ENCODE data around the gene FSTL1. TPM values are rescaled to one million over a fixed set of nuclear protein-coding genes. Genes with fewer than 3 reads are reported as not detected.
A peak's percentile ranks its signal among the peaks of the same experiment; 100 is the strongest.

Gene FSTL1
- total RNA-seq, 2 donors from 2014 or later: 212 to 265 TPM

DNA sequence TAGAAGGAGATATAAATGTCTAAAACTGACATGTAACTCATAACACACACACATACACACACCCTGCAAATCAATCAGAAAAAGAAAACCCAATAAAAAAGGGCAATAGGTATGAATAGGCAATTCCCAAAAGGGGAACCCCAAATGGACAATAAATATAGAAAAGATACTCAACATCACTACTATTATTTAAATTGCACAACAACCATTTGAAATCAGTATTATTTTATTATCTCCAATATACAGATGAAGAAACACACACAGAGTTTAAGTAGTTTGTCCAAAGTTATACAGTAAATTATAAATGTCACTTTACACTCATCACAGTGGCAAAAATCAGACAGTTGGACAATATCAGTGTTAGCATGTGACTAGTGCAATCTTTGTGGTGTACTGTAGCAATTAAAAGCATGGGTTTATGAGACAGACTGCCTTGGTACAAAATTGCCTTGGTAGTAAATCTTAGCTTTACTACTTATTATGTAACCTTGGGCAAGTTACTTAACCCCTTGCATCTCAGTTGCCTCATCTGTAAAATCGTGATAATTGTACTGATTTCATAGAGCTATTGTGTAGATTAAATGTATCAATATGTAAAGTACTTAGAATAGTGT, 3.4 kb upstream of the FSTL1 start:
- H3K4me3 ChIP-seq: no peak overlapping the region
- no peak for DNase-seq (ENCODE audit: low spot score)
- H3K27me3 ChIP-seq (replicated peaks; ENCODE audit: insufficient read depth): no peaks in the 10 kb centered on the region
- no peak overlapping the region for H3K27ac ChIP-seq
- no peaks in the 10 kb centered on the region for H3K36me3 ChIP-seq
- intact Hi-C loops (cut with DNase I): no loop called here
- 53% methylated on average over 1 of the region's 1 CpG for WGBS
- TF ChIP-seq POLR2AphosphoS5 (IDR thresholded peaks at IDR 0.05) (no peak), POLR2A (IDR thresholded peaks at IDR 0.05) (no peak)
- TF ChIP-seq, protein P1, sequence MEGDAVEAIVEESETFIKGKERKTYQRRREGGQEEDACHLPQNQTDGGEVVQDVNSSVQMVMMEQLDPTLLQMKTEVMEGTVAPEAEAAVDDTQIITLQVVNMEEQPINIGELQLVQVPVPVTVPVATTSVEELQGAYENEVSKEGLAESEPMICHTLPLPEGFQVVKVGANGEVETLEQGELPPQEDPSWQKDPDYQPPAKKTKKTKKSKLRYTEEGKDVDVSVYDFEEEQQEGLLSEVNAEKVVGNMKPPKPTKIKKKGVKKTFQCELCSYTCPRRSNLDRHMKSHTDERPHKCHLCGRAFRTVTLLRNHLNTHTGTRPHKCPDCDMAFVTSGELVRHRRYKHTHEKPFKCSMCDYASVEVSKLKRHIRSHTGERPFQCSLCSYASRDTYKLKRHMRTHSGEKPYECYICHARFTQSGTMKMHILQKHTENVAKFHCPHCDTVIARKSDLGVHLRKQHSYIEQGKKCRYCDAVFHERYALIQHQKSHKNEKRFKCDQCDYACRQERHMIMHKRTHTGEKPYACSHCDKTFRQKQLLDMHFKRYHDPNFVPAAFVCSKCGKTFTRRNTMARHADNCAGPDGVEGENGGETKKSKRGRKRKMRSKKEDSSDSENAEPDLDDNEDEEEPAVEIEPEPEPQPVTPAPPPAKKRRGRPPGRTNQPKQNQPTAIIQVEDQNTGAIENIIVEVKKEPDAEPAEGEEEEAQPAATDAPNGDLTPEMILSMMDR (IDR thresholded peaks at IDR 0.05): no peak
- H3K9me3 ChIP-seq: no peaks in the 10 kb centered on the region
- no peaks in the 10 kb centered on the region for H3K4me1 ChIP-seq (replicated peaks)

DNA sequence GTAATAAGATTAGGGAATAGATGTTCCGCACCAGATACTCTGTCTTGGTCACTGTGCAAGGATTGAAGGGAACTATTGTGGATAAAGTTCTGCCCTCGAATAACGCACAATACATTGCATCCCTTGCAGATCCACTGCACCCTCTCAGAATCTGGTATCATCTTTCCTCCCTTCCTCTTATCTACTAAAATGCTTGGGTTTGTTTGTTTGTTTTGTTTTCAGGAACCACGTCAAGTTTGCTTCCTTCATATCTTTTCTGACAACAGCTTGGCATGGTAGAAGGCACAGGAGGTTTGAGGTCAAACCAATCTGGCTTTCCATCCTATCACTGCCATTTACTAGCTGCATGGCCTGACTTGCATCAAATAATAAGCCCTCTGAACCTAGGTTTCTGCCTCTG, 2.0 kb upstream of the FSTL1 start:
- intact Hi-C loops (cut with DNase I): no loop called here
- no peak for TF ChIP-seq POLR2A (IDR thresholded peaks at IDR 0.05)
- no peak for TF ChIP-seq POLR2AphosphoS5 (IDR thresholded peaks at IDR 0.05)
- WGBS: 91% methylated on average over 4 of the region's 4 CpGs
- H3K9me3 ChIP-seq: no peaks in the 10 kb centered on the region
- no peaks in the 10 kb centered on the region for H3K36me3 ChIP-seq
- H3K4me1 ChIP-seq (replicated peaks): peaks cover 2% of the 10 kb centered on the region
- no peak overlapping the region for H3K27ac ChIP-seq
- DNase-seq (ENCODE audit: low spot score): no peak
- no peaks in the 10 kb centered on the region for H3K27me3 ChIP-seq (replicated peaks; ENCODE audit: insufficient read depth)
- no peak overlapping the region for H3K4me3 ChIP-seq

DNA sequence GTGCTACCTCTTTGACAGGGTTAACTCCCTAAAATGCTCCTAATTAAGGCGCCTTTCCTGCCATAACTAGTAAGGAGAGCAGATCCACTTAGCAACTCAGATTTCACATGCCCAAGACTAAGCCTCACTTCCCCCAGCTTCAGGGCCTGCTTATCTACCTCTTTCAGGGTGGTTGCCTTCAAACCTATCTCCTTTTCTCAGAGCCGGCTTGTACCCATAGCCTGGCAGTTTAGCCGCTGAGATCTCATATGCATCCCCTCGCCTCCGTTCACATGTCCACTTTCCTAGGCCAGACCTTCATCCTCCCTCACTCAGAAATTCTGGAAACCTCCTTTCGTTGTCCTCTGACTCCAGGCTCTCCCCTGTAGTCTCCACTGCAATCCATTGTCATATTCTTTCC, 1.0 kb upstream of the FSTL1 start:
- H3K36me3 ChIP-seq: no peaks in the 10 kb centered on the region
- no peaks in the 10 kb centered on the region for H3K27me3 ChIP-seq (replicated peaks; ENCODE audit: insufficient read depth)
- intact Hi-C loops (cut with DNase I): loop anchor here (2.0 kb wide), 1 partner anchor 29 kb away; no protein-coding TSS in a partner anchor
- WGBS: 84% methylated on average over 6 of the region's 6 CpGs
- TF ChIP-seq, protein P1 (IDR thresholded peaks at IDR 0.05): no peak
- TF ChIP-seq POLR2A (IDR thresholded peaks at IDR 0.05): no peak
- no peak for TF ChIP-seq POLR2AphosphoS5 (IDR thresholded peaks at IDR 0.05)
- H3K4me3 ChIP-seq: peak overlapping the region in 1 of 2 donors; percentile 80
- peaks cover 11% of the 10 kb centered on the region for H3K4me1 ChIP-seq (replicated peaks)
- peak overlapping the region; percentile 95 to 98 for H3K27ac ChIP-seq
- no peak for DNase-seq (ENCODE audit: low spot score)
- H3K9me3 ChIP-seq: no peaks in the 10 kb centered on the region

DNA sequence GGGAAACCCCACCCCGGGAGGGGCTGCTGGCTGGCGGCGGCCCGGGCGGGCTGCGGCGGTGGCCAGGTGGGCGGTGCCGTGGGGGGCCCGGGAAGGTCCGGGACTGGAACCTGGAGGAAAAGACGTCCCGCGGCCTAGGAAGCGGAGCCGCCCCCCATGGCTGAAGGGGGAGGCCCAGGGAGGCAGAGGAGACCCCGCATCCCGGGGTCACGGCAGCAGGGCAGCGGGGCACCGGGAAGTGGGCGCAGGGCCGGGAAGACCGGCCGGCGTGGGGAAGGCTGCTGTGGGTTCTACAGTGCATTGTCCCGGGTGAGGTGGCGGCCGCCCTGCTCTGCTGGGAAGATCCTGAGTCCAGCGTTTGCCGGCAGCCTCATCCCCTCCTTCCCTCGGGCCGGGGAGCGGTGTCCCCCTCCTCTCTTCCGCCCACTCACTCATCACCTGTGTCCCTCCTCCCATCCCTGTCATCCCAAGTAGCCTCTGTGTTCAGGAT, 525 bp upstream of the FSTL1 start:
- H3K4me1 ChIP-seq (replicated peaks): peaks cover 16% of the 10 kb centered on the region
- H3K4me3 ChIP-seq: peak overlapping the region; percentile 80 to 96
- DNase-seq (ENCODE audit: low spot score): peak; percentile 29
- H3K27me3 ChIP-seq (replicated peaks; ENCODE audit: insufficient read depth): no peaks in the 10 kb centered on the region
- peak overlapping the region; percentile 95 to 98 for H3K27ac ChIP-seq
- TF ChIP-seq, protein P1 (IDR thresholded peaks at IDR 0.05): no peak
- TF ChIP-seq POLR2A (IDR thresholded peaks at IDR 0.05): no peak
- no peak for TF ChIP-seq POLR2AphosphoS5 (IDR thresholded peaks at IDR 0.05)
- WGBS: 7% methylated on average over 35 of the region's 35 CpGs
- intact Hi-C loops (cut with DNase I): loop anchor here (2.0 kb wide), 1 partner anchor 29 kb away; no protein-coding TSS in a partner anchor
- no peaks in the 10 kb centered on the region for H3K9me3 ChIP-seq
- H3K36me3 ChIP-seq: no peaks in the 10 kb centered on the region

DNA sequence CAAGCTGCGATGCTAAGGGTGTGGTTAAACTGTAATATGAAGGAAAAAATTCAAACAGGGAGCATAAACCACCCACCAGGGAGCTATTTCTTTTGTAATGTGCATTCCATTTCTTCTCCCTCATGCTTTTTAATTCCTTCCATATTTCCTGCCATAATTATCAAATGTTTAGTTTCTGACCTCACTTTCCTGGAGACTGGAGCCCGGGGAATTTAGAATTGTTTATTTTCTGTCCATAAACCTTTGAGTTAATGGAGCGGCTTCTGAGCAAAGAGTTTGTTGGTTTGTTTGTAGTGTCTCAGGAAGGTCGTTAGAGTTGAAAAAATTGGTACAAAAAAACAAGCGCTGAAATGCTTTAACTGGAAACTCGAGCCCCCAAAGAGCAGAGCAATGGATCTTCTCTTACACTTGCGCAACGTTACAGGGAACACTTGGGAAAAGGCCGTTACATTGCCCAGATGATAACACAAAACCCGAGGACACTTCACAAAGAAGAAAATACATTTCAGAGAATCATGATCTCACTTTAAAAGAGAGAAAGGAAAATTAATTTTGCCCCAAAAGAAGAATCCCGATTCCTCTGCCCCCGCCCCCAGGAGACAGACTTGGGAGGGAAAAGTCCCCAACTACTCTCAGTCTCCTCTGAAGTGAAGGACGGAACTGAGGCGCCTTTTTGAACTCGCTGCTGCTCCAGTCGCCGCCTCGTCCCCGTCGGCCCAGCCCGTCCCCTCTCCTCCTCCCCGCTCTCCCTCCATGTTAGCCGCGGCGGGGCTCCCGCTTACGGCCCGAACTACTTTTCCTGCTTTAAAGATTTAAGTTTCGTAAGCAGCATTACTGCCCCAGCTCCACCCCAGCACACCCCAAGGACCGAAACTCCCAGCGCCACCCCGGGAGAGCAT, 842 bp downstream of the FSTL1 start:
- Histone ChIP-seq H3K27ac (peak overlapping the region; percentile 95 to 98), H3K4me3 (peak overlapping the region; percentile 80 to 96), H3K36me3 (no peaks in the 10 kb centered on the region), H3K4me1 (replicated peaks) (peaks cover 22% of the 10 kb centered on the region), H3K9me3 (no peaks in the 10 kb centered on the region), H3K27me3 (replicated peaks; ENCODE audit: insufficient read depth) (no peaks in the 10 kb centered on the region)
- TF ChIP-seq POLR2AphosphoS5 (IDR thresholded peaks at IDR 0.05) (no peak), POLR2A (IDR thresholded peaks at IDR 0.05) (peak; percentile 22)
- intact Hi-C loops (cut with DNase I): loop anchor here (2.0 to 10.0 kb wide), 2 partner anchors 27 to 45 kb away; no protein-coding TSS in a partner anchor
- peak; percentile 56 for DNase-seq (ENCODE audit: low spot score)
- under 1% methylated on average over 29 of the region's 32 CpGs for WGBS
